Tibial nerve (tissue), 3 donors: Measurements from ENCODE around the gene FBXW7.

Experiments used
- POLR2A ChIP-seq, 2 donors: fragments of 450-650 bp; IDR thresholded peaks; one replicate each; pipeline ENCODE4 v1.6.1; 2017; ENCODE audit warnings: antibody characterized with exemption in 2 of 2, mild to moderate bottlenecking in 2 of 2, moderate library complexity in 2 of 2
- TF ChIP-seq, protein P1 (sequence below), 5 experiments: fragments of 200-600 bp in 3 of 5; fragments of 450-650 bp in 2 of 5; sonication (generic) in 3 of 5; IDR thresholded peaks; one replicate each; pipeline ENCODE4 v1.5.1; 2016 to 2019; ENCODE audit warnings: antibody characterized with exemption in 5 of 5, mild to moderate bottlenecking in 3 of 5, moderate library complexity in 2 of 5

DNA sequence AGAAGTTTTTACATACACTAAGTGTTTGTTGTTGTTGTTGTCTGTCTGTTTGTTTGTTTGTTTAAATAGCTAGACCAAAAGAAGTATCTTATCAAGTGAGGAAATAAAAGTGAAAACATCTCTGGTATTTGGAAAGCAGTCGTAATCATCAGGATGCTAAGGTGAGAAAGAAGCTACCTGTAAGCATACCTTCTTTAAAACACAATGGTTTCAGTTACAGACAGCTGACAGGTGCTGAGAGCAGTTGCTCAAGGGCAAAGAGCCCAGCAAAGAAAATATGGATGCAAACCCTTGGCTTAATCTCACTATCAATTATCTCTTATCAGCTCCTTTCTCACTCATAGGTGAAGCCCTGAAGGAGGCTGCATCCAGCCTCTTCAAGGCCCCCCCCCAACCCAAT is 42.8 kb upstream of the FBXW7 start:
- TF ChIP-seq, protein P1, sequence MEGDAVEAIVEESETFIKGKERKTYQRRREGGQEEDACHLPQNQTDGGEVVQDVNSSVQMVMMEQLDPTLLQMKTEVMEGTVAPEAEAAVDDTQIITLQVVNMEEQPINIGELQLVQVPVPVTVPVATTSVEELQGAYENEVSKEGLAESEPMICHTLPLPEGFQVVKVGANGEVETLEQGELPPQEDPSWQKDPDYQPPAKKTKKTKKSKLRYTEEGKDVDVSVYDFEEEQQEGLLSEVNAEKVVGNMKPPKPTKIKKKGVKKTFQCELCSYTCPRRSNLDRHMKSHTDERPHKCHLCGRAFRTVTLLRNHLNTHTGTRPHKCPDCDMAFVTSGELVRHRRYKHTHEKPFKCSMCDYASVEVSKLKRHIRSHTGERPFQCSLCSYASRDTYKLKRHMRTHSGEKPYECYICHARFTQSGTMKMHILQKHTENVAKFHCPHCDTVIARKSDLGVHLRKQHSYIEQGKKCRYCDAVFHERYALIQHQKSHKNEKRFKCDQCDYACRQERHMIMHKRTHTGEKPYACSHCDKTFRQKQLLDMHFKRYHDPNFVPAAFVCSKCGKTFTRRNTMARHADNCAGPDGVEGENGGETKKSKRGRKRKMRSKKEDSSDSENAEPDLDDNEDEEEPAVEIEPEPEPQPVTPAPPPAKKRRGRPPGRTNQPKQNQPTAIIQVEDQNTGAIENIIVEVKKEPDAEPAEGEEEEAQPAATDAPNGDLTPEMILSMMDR (IDR thresholded peaks at IDR 0.05), result no peak
- TF ChIP-seq POLR2A (IDR thresholded peaks at IDR 0.05), result no peak
